LNCAP (cell line): Measurements from ENCODE around the gene HOXB3.

Source experiments
- TF ChIP-seq, protein P1 (sequence below): fragments of 450-650 bp; IDR thresholded peaks from 2 replicates; pipeline ENCODE4 v1.5.1; 2017; ENCODE audit warnings: mild to moderate bottlenecking

HOXB3 gene

DNA sequence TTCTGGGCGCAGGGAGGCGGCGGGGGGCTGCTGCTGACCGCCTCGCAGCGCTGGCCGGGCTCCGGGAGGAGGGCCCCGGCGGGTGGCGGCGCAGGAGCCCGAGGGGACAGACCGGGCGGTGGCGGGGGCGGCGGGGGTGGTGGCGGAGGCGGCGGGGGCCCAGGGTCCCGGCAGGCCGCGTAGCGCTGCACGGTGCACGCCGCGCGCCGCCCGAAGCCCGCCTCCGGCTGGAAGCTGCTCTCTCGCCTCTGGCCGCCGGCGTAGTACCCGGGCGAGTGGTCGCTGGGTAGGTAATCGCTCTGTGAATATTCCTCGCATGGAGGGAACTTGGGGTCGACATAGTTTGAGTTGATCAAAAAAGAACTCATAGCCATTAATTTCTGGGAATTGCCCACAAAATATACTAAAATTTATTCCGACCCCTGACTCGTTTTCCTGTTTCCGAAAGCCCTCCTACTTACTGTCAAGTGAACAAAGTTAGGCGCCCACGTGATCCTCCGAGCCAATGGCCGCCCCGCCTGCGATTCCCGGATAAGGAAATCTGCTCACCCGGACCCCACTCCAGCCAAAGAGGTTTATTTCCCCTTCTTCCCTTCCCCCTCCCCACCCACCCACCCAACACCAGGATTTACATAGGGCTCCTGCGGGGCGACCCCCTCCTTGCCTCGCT lies 12.0 kb downstream of the HOXB3 start, which contains the start of gene HOXB4:
TSS of gene HOXB4 (minus strand) at position 405 of the 670 bp plus-strand sequence. CDS start at position 374, 31 bp downstream.
- TF ChIP-seq, protein P1, sequence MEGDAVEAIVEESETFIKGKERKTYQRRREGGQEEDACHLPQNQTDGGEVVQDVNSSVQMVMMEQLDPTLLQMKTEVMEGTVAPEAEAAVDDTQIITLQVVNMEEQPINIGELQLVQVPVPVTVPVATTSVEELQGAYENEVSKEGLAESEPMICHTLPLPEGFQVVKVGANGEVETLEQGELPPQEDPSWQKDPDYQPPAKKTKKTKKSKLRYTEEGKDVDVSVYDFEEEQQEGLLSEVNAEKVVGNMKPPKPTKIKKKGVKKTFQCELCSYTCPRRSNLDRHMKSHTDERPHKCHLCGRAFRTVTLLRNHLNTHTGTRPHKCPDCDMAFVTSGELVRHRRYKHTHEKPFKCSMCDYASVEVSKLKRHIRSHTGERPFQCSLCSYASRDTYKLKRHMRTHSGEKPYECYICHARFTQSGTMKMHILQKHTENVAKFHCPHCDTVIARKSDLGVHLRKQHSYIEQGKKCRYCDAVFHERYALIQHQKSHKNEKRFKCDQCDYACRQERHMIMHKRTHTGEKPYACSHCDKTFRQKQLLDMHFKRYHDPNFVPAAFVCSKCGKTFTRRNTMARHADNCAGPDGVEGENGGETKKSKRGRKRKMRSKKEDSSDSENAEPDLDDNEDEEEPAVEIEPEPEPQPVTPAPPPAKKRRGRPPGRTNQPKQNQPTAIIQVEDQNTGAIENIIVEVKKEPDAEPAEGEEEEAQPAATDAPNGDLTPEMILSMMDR: no peak

DNA sequence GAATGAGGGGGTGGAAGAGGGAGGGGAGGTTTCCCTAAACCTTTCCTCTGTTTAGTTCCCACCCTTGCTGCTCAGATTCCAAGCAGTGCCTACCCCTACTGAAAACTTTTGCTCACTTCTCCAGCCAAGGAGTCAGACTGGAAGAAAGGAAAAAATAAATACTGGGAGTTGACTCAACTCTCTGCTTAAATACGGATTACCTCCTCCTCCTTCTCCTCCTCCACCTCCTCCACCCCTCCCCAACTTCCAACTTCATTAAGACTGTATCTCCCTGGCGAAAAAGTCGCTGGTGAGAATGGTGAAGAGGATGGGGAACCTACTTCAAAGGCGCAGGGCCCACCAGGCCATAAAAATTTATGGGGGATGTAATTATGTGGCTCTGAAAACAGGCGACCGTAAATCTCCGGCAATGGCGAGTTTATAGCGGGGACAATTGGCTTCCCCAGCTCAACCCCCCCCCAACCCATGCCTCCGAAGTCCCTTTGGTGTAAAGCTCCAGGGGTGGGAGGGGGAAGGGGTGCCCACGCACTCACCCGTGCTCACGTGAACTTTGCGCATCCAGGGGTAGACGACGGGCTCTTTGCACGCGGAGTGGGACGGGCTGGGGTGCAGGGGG lies 12.6 kb downstream of the HOXB3 start:
- TF ChIP-seq, protein P1: no peak

DNA sequence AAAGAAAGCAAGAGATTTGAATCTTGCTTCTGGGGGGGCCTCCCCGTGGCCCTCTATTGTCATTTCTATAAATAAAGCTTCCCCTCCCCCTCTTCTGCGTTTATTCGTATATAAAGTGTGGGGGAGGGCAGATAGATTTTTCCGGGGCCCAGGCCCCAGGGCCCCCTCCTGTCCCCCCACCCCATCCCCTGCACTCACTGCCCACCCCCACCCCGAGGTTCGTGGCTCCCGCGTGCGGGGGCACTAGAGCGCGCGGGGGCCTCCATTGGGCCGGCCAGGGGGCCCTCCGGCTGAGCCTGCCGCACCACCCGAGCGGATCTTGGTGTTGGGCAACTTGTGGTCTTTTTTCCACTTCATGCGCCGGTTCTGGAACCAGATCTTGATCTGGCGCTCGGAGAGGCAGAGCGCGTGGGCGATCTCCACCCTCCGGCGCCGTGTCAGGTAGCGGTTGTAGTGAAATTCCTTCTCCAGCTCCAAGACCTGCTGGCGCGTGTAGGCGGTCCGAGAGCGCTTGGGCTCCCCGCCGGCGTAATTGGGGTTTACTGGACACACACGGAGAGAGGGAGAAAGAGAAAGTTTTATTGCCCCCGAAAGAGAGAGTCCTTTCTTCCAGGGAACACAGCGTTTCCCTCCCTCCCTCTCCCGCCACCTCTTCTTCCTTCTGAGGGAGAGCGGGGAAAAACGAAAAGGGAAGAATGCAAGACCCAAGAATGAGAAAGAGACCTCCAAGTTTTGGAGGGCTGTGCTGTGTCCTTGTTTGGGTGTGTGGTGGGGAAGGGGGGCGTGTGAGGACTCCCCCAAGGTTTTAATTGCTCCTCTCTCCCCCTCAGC lies 13.3 kb downstream of the HOXB3 start:
- TF ChIP-seq, protein P1: no peak

DNA sequence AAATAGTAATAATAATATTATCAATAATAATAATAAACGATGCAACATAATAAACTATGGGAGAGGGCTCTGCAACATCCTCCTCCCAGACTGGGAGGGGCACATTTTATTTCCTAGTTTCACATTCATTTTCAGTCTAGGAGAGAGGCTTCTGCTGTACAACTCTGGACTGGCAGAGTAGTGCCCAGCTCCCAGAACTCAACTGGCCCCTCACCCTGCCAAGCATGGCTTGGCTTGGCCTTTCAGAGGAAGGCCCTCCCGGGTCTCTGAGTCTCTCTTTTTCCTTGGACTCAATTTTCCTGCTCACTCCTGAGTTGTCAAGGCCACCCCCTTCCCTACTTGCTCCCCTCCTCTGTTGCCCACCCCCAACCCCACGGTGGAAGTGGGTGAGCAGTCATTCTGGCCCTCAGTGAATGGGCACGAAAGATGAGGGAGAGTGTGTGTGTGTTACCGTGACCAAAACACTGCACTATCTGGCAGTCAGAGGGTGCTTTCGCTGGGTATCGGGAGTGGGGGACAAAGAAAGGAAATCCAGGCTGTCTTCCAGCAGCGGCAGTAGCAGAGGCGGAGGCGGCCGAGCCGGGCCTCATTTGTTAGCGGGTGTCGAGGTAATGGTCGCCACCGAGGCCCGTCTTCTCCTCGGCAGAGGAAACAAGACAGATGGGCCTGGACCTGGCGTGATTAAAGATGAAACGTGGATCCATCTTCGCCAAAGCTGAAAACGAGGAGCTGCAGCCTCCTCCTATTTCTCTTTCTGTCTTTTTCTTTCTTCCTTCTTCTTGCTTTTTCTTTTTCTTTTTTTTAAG lies 14.2 kb downstream of the HOXB3 start:
- TF ChIP-seq, protein P1: no peak

DNA sequence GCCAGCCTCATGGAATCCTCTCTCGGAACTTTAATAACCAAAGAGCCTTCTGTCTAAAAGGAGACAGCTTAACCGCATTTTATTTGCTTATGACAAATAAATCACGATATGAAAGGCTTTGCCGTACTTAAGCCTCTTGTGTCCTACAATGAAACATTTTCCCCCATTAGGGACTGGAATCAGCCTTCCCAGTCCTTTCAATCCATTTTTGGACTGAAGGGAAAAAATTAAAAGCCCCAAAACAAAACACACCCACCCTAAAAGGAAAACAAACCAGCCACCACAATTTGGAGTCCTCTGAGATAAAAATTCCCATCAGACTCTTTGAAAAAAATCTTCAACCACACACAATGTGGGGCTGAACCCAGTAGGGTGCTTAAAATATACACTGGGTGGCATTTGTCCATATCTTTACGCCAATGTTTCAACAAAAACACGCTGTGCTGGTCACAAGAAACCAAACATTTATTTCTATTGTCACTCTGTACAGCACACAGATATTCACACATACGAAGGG lies 14.9 kb downstream of the HOXB3 start:
- TF ChIP-seq, protein P1: no peak

DNA sequence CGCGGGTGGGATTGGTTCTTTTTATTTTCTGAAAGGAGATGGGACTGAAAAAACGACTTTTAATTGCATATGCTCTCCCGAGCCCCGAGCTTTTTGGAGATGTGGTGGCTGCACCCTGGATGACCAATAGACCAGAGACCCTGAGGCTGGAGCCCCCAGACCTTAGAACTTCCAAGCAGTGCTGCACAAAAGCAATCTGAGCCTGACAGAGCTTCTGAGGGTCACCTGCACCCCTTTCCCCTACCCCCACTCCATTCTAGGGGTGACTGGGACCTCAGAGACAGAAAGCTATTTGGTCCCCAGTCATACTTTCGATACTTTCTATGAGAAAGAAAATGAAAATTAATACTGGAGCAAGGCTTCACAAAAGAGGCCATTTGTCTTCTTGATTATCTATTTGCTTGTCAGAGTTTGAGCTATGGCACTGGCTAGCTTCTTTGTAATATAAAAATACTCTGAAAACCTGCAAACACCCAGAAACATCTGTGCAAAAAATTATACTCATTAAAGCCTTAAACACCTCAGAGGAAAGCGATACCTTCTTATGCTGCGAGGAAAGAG lies 15.5 kb downstream of the HOXB3 start:
- TF ChIP-seq, protein P1: no peak
